DMS79 (cell line): ENCODE data around the gene MIS18A.
"Not testable (repeated sequence)": the region's sequence is repeated elsewhere in the genome, so short reads cannot be mapped to it uniquely, and the experiment has no call there.

Experiments
- DNase-seq: peaks from one replicate; lab custom pipeline; 2025; lab: John Stamatoyannopoulos, UW

The MIS18A gene

DNA sequence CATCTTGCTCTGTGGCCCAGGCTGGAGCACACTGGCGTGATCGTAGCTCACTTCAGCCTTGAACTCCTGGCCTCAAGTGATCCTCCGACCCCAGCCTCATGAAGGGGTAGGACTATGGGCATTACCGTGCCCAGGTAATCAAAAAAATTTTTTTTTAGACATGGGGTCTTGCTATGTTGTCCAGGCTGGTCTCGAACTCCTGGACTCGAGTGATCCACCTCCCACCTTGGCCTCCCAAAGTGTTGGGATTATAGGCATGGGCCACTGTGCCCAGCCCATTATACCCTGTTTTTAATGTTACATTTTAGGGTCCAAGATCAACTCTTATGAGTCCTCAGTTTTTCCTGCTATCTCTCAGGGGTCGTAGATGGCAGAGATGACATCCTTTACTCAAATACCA lies 26.1 kb upstream of the MIS18A start:
- no peak for DNase-seq

DNA sequence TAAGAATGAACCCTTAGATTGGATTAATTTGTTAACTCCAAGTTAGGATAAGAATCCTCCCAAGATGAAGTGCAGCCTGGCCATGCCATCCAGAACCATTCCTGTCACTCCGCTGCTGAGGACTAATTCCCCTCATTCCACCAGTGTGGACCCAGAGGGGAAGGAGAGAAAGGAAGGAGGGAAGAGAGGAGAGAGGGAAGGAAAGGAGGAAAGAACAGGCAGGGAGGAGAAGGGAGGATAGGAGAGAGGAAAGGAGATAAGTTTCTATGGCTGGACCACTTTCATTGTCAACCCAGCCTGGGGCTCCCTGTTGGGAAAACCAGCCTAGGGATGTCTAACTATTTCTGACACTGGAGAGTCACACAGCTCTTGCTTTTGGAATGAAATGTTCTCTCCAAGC lies 24.5 kb upstream of the MIS18A start:
- no peak for DNase-seq

DNA sequence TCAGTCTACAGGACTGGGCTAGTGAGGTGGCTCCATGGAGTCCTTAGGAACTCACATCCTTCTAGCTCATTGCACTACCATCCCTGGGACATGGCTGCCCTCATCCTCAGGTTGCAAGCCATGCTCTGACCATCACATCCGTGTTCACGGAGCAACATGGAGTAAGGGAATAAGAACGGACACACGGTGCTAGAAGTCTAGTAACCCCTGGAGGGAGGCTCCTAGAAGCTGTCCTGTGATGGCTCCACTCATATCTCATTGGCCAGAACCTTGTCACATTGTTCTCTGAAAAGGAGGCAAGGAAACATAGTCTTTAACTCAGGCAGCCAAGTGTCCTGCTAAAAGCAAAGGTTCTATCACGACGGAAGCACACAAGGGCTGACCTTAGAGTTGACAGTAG lies 23.7 kb upstream of the MIS18A start:
- DNase-seq = no peak

DNA sequence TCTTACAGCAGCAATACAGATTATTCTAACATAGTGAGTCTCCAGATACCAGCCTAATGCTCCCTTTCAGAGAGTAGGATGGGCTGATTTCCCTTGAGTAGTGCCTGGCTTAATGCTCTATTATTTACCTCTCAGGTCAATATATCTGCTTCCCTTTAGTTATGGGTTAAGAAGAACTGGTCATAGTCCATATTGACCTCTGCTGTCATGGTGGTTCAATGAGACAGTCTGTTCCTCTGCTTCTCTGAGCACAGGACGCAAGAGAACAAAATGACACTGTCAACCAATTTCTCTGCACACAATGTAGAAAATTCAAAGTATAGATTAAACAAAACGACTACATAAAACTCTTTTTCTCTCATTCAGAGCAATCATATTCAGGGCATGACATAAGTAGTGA lies 22.7 kb upstream of the MIS18A start:
- DNase-seq = no peak

DNA sequence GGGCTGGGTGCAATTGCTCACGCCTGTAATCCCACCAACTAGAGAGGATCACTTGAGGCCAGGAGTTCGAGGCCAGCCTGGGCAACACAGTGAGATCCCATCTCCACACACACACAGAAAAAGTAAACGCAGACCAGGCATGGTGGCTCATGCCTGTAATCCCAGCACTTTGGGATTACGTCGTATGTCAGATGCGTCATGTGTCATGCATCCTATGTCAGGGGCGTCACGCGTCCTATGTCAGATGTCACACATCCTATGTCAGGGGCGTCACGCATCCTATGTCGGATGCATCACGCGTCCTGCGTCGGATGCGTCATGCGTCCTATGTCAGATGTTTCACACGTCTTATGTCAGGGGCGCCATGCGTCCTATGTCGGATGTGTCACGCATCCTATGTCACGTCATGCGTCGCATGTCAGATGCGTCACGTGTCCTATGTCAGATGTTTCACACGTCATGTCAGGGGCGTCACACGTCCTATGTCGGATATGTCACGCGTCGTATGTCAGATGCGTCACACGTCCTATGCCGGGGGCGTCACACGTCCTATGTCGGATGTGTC lies 21.4 kb upstream of the MIS18A start:
- DNase-seq = no peak

DNA sequence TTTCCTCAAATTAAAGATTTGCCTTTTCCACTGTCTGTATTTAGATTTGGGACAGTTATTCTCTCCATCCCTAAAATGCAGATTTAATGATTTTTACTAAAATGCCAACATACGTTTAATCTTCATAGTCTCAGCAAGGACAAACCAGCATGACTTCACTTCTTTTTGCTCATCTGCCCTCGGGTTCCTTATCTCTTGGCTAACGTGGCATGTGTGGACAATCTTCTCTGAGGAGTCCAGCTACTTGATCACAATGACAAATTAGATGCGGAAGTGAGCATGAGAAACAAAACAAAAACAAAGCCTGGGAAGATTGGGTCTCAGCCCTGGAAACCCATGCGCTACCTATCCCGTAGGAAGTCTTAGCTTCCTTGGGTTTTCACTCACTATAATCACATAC lies 20.8 kb upstream of the MIS18A start:
- DNase-seq = no peak

DNA sequence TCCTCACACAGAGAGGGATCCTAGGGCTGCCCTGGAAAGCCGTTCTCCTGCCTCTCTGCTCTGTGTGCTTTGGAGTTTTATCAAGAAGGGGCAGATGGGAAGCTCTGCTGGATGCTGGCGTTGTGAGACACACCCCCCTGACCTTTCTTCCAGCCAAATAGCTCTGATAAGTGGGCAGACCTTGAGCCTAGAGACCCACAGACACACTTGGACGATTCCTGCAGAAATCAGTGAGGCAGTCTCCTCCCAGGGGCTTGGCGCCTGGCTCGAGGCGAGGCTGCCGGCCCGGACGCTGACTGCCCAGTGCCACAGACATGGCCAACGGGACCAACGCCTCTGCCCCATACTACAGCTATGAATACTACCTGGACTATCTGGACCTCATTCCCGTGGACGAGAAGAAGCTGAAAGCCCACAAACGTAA lies 19.8 kb upstream of the MIS18A start, which contains the start of gene MRAP:
MRAP (plus strand) TSS at position 198 of the 424 bp plus-strand sequence; CDS start at position 315, 117 bp downstream.
- DNase-seq = no peak

DNA sequence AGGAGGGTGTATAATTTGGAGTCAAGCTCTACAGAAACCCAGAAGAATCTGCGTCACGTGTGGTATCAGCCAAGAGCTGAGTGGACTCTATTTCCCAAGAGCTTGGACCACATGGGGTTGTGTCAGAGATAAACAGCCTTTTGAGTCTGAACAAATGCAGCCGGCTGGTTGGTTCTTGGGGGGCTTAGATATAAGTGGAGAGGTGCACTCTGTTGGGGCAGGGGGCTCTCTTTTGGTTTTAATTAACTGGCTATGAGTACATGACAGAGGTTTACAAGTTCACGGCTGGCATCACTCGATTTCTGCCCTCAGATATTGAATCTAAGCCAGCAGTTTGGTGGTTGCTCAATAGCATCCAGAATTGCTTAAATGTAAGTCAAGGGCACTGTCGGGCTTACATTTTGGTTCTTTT lies 19.3 kb upstream of the MIS18A start:
- no peak for DNase-seq

DNA sequence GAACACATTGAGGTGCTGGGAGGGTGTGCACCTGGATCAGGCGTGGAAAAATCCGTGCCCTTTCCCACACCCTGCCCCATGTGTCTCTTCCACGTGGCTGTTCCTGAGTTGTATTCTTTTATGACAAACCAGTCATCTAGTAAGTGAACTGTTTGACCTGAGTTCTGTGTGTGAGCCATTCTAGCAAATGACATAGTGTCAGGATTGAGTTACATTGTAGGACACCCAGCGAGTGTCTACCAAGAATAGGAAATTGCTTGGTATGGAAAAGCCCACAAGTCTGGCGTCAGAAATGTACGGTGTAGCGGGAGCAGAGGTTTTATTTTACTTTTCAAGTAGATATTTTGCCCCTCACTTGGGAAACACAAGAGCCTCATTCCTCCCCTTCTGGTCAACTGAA lies 18.6 kb upstream of the MIS18A start:
- DNase-seq = no peak

DNA sequence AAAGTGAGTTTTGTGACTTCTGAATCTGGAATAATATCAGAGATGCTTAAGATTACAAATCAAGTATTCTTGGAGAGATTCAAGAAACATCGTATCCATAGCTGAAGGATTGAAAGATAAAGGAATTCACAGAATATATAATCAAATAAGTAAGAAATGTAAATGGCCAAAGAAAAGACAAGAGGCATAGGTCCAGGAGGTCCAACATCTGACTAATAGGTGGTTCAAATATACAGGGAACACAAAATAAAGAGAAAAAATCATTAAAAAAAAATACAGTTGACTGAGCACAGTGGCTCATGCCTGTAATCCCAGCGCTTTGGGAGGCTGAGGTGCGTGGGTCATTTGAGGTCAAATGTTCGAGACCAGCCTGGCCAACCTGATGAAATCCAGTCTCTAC lies 6.6 kb upstream of the MIS18A start:
- DNase-seq = no peak

DNA sequence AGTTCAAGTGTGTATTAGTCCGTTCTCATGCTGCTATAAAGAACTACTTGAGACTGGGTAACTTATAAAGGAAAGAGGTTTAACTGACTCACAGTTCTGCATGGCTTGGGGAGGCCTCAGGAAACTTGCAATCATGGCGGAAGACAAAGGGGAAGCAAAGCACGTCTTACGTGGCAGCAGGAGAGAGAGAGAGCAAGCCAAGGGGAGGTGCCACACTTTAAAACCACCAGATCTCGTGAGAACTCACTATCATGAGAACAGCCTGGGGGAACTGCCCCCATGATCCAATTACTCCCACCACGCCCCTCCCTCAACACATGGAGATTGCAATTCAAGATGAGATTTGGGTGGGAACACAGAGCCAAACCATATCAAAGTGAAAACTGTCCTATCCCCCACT lies 4.1 kb upstream of the MIS18A start:
- no peak for DNase-seq

DNA sequence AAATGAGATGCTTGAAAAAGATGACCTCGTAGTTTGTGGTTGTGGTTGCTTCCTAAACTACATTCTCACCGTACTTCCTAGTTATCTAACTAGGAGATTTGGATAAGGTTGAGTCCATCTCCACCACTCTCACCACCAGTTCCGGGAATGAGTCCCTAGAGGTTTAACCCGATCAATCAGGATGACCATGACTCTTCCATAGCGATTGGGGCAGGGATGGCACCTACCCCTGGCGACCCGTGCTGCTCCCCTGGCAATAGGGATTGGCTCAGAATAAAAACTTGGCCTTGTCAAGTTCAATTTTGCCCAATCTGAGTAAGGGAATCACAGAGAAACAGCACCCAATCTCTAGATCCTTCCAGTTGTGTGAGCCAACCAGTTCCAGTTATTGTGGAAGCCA lies 2.7 kb upstream of the MIS18A start:
- DNase-seq = no peak

DNA sequence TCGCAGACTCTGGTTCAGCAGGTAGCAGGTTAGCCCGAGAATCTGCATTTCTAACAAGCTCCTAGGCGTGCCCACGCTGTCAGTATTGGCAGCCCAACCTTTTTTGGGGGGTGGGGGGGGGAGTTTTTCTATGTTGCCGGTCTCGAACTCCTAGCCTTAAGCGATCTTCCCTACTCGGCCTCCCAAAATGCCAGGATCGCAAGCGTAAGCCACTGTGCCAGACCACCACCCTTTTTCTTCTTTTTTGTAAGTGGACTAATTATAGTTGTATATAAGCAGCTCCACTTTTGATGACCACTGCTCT lies 480 bp upstream of the MIS18A start:
- DNase-seq = no peak

DNA sequence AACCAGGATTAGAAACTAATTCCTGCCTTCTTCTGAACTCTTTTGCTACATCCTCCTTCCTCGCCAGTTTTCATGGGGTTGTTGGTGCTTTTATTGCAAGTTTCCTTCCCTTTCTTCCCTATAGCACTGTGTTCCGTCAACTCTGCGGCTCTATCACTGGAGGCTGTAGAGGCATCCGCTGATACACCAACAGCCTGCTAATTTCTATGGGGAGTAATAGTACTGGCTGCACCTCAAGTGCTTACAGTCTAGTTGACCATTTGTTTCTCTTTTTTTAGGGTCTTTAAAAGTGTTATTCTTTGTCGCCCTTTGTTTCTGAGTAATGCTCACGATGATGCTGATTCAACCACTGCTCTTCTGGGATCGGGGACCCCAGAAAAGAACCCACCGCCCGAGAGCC lies 746 bp downstream of the MIS18A start:
- no peak for DNase-seq

DNA sequence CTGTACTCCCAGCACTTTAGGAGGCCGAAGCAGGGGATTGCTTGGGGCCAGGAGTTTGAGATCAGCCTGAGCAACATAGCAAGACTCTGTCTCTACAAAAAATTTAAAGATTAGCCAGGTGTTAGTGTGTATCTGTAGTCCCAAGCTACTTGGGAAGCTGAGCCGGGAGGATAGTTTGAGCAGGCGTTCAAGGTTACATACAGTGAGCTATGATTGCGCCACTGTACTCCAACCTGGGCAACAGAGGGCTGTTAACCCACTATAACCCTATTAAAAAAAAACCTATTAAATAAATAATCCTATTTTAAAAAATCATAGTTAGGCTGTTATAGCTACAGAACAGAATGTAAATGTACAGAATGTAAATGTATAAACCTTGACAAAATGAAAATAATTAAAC lies 2.2 kb downstream of the MIS18A start:
- DNase-seq = no peak

DNA sequence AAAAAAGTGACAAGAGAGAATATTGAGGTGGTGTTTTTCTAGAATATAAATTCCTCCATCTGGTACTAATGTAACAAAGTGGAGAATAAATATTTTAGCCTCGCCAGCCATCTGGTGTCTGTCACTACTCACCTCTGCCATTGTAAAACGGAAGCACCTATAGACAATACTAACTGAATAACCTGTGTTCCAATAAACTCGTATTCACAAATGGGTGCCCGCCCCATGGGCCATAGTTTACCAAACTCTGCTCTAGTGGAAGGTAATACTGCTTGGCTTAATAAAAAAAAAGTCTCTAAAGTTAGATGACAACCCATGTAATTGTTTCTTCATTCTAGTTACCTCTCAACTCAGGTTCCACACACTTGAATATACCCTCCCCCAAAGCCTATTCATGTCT lies 8.1 kb downstream of the MIS18A start:
- DNase-seq = no peak

DNA sequence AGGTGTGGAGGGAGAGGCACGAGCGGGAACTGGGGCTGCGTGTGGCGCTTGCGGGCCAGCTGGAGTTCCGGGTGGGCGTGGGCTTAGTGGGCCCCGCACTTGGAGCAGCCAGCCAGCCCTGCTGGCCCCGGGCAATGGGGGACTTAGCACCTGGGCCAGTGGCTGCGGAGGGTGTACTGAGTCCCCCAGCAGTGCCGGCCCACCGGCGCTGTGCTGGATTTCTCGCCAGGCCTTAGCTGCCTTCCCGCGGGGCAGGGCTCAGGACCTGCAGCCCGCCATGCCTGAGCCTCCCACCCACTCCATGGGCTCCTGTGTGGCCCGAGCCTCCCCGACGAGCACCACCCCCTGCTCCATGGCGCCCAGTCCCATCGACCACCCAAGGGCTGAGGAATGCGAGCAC lies 13.5 kb downstream of the MIS18A start:
- DNase-seq = not testable (repeated sequence)

DNA sequence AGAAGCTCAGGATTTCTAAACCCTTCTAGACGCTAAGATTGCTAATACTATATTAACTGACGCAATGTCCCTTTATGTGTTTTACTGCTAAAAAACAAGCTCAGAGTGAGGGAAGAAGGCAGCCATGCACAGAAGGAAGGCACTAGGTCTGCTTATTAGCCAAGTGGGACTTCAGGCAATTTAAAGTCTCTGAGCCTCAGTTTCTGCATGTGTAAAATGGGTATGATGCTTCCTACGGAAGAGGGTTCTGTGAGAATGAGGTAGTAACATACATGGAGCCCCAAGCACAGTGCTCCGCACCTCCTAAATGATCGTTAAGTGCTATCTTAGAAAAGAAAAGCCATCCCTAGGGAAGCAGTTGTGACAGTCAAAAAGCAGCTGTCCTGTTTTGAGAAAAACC lies 16.9 kb downstream of the MIS18A start:
- DNase-seq = no peak

DNA sequence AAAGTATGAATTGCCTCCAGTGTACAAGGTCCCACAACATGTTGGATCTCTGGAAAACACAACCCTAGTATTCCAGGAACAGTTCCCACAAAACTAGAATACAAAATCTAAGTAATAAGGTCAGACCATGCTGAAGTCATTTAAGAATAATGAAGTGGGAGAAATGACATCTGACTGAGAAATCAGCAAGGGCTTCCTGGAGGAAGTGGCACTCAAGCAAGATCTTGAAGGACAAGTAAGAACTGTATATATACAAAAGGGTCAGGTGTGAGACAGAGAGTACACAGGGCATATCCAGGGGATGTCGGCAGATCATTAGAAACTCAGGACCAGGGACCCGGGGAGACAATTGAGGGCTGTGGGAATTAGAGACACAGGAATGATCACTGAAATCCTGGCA lies 18.7 kb downstream of the MIS18A start:
- DNase-seq = no peak

DNA sequence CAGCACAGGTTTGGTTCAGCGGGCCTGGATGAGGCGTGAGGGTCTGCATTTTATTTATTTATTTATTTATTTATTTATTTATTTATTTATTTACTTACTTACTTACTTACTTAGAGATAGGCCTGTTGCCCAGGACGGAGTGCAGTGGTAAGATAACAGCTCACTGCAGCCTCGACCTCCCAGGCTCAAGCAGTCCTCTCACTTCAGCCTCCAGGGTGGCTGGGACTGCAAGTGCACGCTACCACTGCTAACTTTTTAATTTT lies 20.1 kb downstream of the MIS18A start:
- DNase-seq = not testable (repeated sequence)

DNA sequence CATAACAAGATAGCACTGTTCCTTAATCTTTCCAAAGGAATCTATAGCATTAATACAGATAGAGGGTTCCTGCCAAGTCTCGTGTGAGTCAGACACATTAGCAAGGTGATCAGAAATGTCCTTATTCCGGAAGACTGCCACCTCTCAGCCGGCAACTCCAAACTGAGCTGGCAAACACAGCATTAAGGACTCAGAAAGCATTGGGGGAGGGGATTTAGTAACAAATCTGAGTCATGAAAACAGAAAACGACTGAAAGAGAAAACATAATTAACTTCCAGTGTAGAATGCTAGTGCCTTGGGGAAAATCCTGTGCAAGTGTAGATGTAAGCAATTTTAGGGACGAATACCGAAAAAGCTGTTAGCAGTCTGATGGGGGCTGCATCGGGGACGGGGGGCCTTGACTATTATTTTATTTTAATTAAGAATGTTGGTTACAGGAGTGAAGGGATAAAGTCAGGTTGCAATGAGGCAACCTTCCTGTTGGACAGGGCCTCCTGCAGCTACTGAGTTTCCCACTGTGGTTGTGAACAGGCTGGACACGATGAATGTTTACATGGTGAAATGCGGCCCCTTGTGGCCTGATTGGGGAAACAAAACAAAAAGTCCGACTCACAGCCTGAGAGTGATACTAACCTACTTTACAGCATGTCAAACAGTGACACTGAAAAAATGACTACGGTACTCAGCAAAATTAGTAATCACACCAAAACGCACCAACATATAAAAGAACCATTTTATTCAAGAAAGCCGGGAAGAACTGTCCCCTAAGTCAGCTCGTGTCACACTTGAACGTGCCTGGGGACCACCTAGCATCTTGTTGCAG lies 20.7 kb downstream of the MIS18A start:
- DNase-seq = peak; percentile 42

DNA sequence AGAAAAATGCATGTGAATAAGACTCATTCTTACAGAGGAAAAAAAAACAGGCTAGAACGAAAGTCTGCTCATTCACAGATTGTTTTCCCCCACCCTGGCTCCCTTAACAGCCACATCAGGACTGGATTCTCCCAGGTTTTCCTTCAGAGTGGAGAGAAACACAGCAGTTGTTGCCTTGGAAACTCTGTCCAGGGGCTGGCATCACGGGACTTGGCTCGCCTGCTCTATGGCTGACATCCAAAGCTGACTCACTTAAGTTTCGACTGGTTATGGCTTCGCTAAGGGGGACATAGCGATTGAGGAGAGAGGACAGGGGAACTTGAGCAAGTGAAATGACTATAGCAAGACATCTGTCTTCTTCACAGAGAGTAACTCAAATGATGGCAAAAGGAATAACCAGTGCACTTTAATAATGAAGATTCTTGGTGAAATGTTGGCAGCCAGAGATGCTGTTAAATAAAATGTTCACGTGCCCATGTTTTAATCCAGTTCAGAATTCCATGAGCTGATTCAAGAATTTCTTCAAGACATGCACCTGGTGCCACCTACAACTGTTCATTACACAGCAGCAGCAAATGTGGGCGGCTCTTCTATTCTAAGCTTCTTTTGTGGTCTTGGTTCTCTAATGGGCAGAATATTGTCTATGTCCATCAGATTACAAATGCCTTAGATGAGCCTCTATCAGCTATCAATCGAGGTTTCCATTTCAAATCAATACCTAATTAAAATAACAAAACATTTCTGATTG lies 21.8 kb downstream of the MIS18A start:
- peak; percentile 88 for DNase-seq

DNA sequence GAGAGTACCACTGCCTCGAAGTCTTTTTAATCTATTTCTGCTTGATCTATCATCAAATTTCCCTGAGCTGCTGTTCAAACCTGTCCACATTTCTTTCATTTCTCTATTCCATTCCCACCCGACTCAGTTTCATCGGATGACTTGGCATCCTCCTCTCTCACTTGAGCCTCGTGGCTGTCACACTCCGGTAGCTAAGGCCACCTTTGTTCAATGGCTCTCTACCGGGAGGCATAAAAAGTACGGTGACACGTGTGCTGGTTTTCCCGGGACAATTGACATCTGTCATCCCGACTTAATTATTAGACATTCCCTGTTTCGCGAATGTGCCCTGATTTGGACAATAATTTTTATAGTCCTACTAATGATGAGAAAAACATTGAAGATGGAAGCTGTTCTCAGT lies 22.6 kb downstream of the MIS18A start:
- DNase-seq = peak; percentile 9

DNA sequence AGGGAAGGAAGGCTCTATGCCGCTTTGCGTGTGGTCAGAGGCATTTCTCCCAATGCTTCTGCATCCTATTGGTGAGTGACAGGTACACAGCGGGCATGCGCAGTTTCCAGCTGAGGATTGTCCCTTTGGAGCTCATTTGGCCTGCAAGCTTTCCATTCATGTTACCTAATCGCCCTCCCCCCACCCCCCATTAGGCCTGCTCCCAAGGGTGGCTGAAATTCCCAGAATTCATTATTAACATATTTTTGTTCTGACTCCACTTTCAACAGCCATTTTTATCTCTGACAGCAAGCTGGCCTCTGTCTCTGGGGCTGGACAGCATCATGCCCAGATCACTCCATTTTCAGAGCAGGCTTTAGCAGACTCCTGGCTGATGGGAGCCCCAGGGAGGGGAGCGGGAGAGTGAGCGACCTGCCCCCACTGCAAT lies 25.6 kb downstream of the MIS18A start:
- no peak for DNase-seq
